ENCODE measurements around the gene ATP10A.

GRCh38 chr15:25707656-25708365 is 155.3 kb downstream of the ATP10A start:
- TF ChIP-seq POLR2A (IDR thresholded peaks at IDR 0.05; ENCODE audit: low read depth, low read length) (no peak), POU2F2 (IDR thresholded peaks at IDR 0.05; ENCODE audit: low read depth, low read length) (no peak), TAF1 (IDR thresholded peaks at IDR 0.05; ENCODE audit: low read depth, low read length) (no peak), POLR2AphosphoS5 (IDR thresholded peaks at IDR 0.05; ENCODE audit: low read depth, low read length) (no peak), PAX5 (IDR thresholded peaks at IDR 0.05; ENCODE audit: insufficient read depth, low read length, severe bottlenecking) (no peak), SPI1 (IDR thresholded peaks at IDR 0.05; ENCODE audit: low read depth, low read length) (no peak)
